A549 treated with ZK216348 at 1 μM for 4 hours (cell line): ENCODE results near the gene FRMPD4. TPM values are rescaled to one million over a fixed set of nuclear protein-coding genes. Genes with fewer than 3 reads are reported as not detected.

Experiments
- total RNA-seq: library from RNA; stranded (reverse); fragments of 200-300 nt; extraction: Qiagen RNA extraction; gene quantifications from 5 replicates; pipeline ENCODE4 v1.2.3, GENCODE V29; 2022; ENCODE audit warnings: low read depth

FRMPD4 gene
- 0.02 to 0.11 TPM (median 0.03 TPM) in 4 of 5 replicates, not detected in the other for total RNA-seq

DNA sequence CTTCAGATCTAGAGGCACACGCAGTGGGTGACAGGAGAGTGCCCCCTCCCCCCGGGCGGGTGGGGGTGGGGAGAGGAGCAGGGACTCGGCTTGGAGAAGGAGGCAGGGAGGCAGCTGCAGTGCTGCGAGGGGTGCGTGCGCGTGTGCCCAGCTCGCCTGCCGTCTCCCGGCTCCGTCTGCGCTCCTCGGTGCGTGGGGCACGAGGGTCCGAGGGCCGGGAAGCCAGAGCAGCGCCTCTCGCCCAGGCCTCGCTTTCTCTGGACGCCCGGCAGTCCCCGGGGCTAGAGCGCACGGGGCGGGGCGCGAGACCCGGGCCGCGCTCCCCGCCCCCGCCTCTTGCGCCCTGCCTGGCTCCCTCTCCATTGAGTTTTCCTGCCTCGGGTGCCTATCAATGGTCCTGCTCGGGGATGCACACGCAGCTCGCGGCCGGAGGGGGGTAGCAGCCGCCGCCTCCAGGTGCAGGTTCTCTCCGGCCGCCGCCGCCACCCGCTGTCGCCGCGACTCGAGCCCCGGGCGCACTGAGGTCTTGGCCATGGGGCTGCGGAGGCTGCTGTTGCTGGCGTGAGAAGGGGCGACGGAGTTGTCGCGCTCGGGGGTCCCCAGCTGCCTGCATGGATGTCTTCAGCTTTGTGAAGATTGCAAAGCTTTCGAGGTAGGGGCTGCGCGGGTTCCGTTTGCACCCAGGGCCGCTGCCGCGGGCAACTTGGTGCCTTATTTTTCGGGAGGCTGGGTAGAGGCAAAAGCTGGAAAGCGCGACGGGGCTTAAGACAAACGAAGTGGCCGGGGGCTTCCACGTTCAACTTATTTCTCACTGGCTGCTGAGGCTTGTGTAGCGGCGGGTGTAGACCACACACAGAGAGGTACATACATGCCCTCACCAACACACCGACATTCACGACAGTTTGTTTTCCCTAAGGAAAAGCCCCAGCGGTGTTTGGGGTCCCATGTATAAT, at the start of gene FRMPD4:
TSS of gene FRMPD4 (plus strand) at position 113 of the 953 bp plus-strand sequence. CDS start at position 612, 499 bp downstream.

